ENCODE measurements around the gene PRLH. TPM values are rescaled to one million over a fixed set of nuclear protein-coding genes. Genes with fewer than 3 reads are reported as not detected.
A peak's percentile ranks its signal among the peaks of the same experiment; 100 is the strongest.

Gene PRLH
- polyA plus RNA-seq, 2 donors: not detected

- peaks cover 3 to 6% of the 10 kb centered on the region in 2 donors for H3K4me1 ChIP-seq (ENCODE audit: control insufficient read depth in 2 of 2, insufficient read depth in 2 of 2, low read length in 1 of 2)
- H3K36me3 ChIP-seq (ENCODE audit: control insufficient read depth in 2 of 2, insufficient read depth in 2 of 2, low read length in 1 of 2): no peaks in the 10 kb centered on the region
- H3K27me3 ChIP-seq (ENCODE audit: control insufficient read depth in 1 of 2, insufficient read depth in 2 of 2, low read length in 2 of 2): no peaks in the 10 kb centered on the region
- H3K27ac ChIP-seq (ENCODE audit: low read depth in 2 of 2, low read length in 1 of 2): no peak overlapping the region
- H3K4me3 ChIP-seq (ENCODE audit: low read depth in 1 of 2, low read length in 2 of 2): no peak overlapping the region
- 75 to 82% methylated on average over 29 of the region's 29 CpGs for WGBS, 2 donors
- H3K9me3 ChIP-seq (ENCODE audit: control insufficient read depth in 2 of 2, insufficient read depth in 1 of 2, low read depth in 1 of 2, low read length in 1 of 2): no peaks in the 10 kb centered on the region
These were observed 28.2 kb upstream of the PRLH start for GRCh38 chr2:237538001-237538720.

- H3K36me3 ChIP-seq (ENCODE audit: control insufficient read depth in 2 of 2, insufficient read depth in 2 of 2, low read length in 1 of 2): no peaks in the 10 kb centered on the region
- H3K27ac ChIP-seq (ENCODE audit: low read depth in 2 of 2, low read length in 1 of 2): no peak overlapping the region
- WGBS, 2 donors: 84 to 92% methylated on average over 17 to 18 of the region's 18 CpGs
- no peaks in the 10 kb centered on the region for H3K9me3 ChIP-seq (ENCODE audit: control insufficient read depth in 2 of 2, insufficient read depth in 1 of 2, low read depth in 1 of 2, low read length in 1 of 2)
- H3K27me3 ChIP-seq (ENCODE audit: control insufficient read depth in 1 of 2, insufficient read depth in 2 of 2, low read length in 2 of 2): no peaks in the 10 kb centered on the region
- H3K4me1 ChIP-seq (ENCODE audit: control insufficient read depth in 2 of 2, insufficient read depth in 2 of 2, low read length in 1 of 2): peaks cover 3 to 6% of the 10 kb centered on the region in 2 donors
- H3K4me3 ChIP-seq (ENCODE audit: low read depth in 1 of 2, low read length in 2 of 2): no peak overlapping the region
These were observed 27.5 kb upstream of the PRLH start for GRCh38 chr2:237538901-237539300.

DNA sequence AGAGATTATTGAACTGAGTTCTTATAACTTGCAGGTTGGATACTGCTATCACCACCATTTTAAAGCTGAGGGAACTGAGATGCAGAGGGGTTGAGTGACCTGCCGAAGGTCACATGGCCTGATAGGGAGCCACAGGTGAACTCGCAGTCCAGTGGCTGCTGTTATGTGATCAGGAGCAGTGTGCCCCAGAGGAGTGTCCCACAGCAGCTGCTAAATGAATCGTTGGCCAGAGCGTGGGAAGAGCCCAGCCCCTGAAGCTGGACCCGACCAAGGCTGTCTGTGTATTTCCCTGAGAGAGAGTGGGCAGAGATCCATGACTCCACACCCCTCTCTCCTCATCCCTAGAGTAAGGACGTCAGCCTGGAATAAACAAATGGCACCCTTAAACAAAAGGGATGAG, 26.7 kb upstream of the PRLH start:
- Histone ChIP-seq H3K9me3 (ENCODE audit: control insufficient read depth in 2 of 2, insufficient read depth in 1 of 2, low read depth in 1 of 2, low read length in 1 of 2) (no peaks in the 10 kb centered on the region), H3K4me3 (ENCODE audit: low read depth in 1 of 2, low read length in 2 of 2) (no peak overlapping the region), H3K4me1 (ENCODE audit: control insufficient read depth in 2 of 2, insufficient read depth in 2 of 2, low read length in 1 of 2) (peaks cover 3 to 6% of the 10 kb centered on the region in 2 donors), H3K36me3 (ENCODE audit: control insufficient read depth in 2 of 2, insufficient read depth in 2 of 2, low read length in 1 of 2) (no peaks in the 10 kb centered on the region), H3K27me3 (ENCODE audit: control insufficient read depth in 1 of 2, insufficient read depth in 2 of 2, low read length in 2 of 2) (no peaks in the 10 kb centered on the region), H3K27ac (ENCODE audit: low read depth in 2 of 2, low read length in 1 of 2) (no peak overlapping the region)
- 62 to 65% methylated on average over 6 of the region's 6 CpGs for WGBS, 2 donors

- WGBS, 2 donors: 81 to 87% methylated on average over 13 of the region's 13 CpGs
- no peaks in the 10 kb centered on the region for H3K27me3 ChIP-seq (ENCODE audit: control insufficient read depth in 1 of 2, insufficient read depth in 2 of 2, low read length in 2 of 2)
- H3K27ac ChIP-seq (ENCODE audit: low read depth in 2 of 2, low read length in 1 of 2): no peak overlapping the region
These were observed 26.1 kb upstream of the PRLH start for GRCh38 chr2:237540223-237540775.

DNA sequence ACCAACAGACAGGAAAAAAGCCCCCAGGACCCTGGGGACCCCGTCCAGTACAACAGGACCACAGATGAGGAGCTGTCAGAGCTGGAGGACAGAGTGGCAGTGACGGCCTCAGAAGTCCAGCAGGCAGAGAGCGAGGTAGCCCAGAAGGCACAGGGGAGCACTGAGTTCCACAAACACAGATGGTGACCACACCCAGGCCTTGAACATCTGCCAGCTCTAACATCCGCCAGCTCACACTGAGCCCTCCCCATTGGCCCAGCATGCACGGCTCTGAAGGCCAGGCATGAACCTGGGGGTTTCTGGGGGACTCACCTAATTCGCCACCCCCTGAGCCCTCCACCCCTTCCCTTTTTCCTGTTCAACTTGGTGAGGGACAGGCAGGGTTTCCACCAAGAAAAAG, 25.6 kb upstream of the PRLH start:
- Histone ChIP-seq H3K27ac (ENCODE audit: low read depth in 2 of 2, low read length in 1 of 2) (no peak overlapping the region), H3K4me3 (ENCODE audit: low read depth in 1 of 2, low read length in 2 of 2) (no peak overlapping the region), H3K9me3 (ENCODE audit: control insufficient read depth in 2 of 2, insufficient read depth in 1 of 2, low read depth in 1 of 2, low read length in 1 of 2) (no peaks in the 10 kb centered on the region), H3K36me3 (ENCODE audit: control insufficient read depth in 2 of 2, insufficient read depth in 2 of 2, low read length in 1 of 2) (no peaks in the 10 kb centered on the region), H3K4me1 (ENCODE audit: control insufficient read depth in 2 of 2, insufficient read depth in 2 of 2, low read length in 1 of 2) (peaks cover 3 to 6% of the 10 kb centered on the region in 2 donors), H3K27me3 (ENCODE audit: control insufficient read depth in 1 of 2, insufficient read depth in 2 of 2, low read length in 2 of 2) (no peaks in the 10 kb centered on the region)
- WGBS, 2 donors: 27 to 34% methylated on average over 6 of the region's 6 CpGs

More at GRCh38 chr2:237540223-237540775, 26.1 kb upstream of the PRLH start:
- Histone ChIP-seq H3K4me3 (ENCODE audit: low read depth in 1 of 2, low read length in 2 of 2) (no peak overlapping the region), H3K9me3 (ENCODE audit: control insufficient read depth in 2 of 2, insufficient read depth in 1 of 2, low read depth in 1 of 2, low read length in 1 of 2) (no peaks in the 10 kb centered on the region), H3K36me3 (ENCODE audit: control insufficient read depth in 2 of 2, insufficient read depth in 2 of 2, low read length in 1 of 2) (no peaks in the 10 kb centered on the region), H3K4me1 (ENCODE audit: control insufficient read depth in 2 of 2, insufficient read depth in 2 of 2, low read length in 1 of 2) (peaks cover 3 to 6% of the 10 kb centered on the region in 2 donors)

GRCh38 chr2:237541243-237541642, 25.1 kb upstream of the PRLH start:
- Histone ChIP-seq H3K4me3 (ENCODE audit: low read depth in 1 of 2, low read length in 2 of 2) (no peak overlapping the region), H3K36me3 (ENCODE audit: control insufficient read depth in 2 of 2, insufficient read depth in 2 of 2, low read length in 1 of 2) (no peaks in the 10 kb centered on the region), H3K27me3 (ENCODE audit: control insufficient read depth in 1 of 2, insufficient read depth in 2 of 2, low read length in 2 of 2) (no peaks in the 10 kb centered on the region), H3K27ac (ENCODE audit: low read depth in 2 of 2, low read length in 1 of 2) (no peak overlapping the region), H3K9me3 (ENCODE audit: control insufficient read depth in 2 of 2, insufficient read depth in 1 of 2, low read depth in 1 of 2, low read length in 1 of 2) (no peaks in the 10 kb centered on the region), H3K4me1 (ENCODE audit: control insufficient read depth in 2 of 2, insufficient read depth in 2 of 2, low read length in 1 of 2) (peaks cover 3 to 6% of the 10 kb centered on the region in 2 donors)
- 70 to 82% methylated on average over 5 of the region's 5 CpGs for whole genome bisulfite sequencing, 2 donors

- no peak overlapping the region for H3K4me3 ChIP-seq (ENCODE audit: low read depth in 1 of 2, low read length in 2 of 2)
- H3K27ac ChIP-seq (ENCODE audit: low read depth in 2 of 2, low read length in 1 of 2): peak overlapping the region in 1 of 2 donors; percentile 18
- H3K27me3 ChIP-seq (ENCODE audit: control insufficient read depth in 1 of 2, insufficient read depth in 2 of 2, low read length in 2 of 2): no peaks in the 10 kb centered on the region
- 94 to 95% methylated on average over 18 of the region's 18 CpGs for WGBS, 2 donors
- H3K4me1 ChIP-seq (ENCODE audit: control insufficient read depth in 2 of 2, insufficient read depth in 2 of 2, low read length in 1 of 2): peaks cover 3 to 9% of the 10 kb centered on the region in 2 donors
- no peaks in the 10 kb centered on the region for H3K36me3 ChIP-seq (ENCODE audit: control insufficient read depth in 2 of 2, insufficient read depth in 2 of 2, low read length in 1 of 2)
- no peaks in the 10 kb centered on the region for H3K9me3 ChIP-seq (ENCODE audit: control insufficient read depth in 2 of 2, insufficient read depth in 1 of 2, low read depth in 1 of 2, low read length in 1 of 2)
These were observed 24.2 kb upstream of the PRLH start for GRCh38 chr2:237542001-237542704.

GRCh38 chr2:237546040-237546875, 20.1 kb upstream of the PRLH start:
- Histone ChIP-seq H3K9me3 (ENCODE audit: control insufficient read depth in 2 of 2, insufficient read depth in 1 of 2, low read depth in 1 of 2, low read length in 1 of 2) (no peaks in the 10 kb centered on the region), H3K36me3 (ENCODE audit: control insufficient read depth in 2 of 2, insufficient read depth in 2 of 2, low read length in 1 of 2) (no peaks in the 10 kb centered on the region), H3K4me3 (ENCODE audit: low read depth in 1 of 2, low read length in 2 of 2) (no peak overlapping the region), H3K4me1 (ENCODE audit: control insufficient read depth in 2 of 2, insufficient read depth in 2 of 2, low read length in 1 of 2) (peaks cover 3 to 7% of the 10 kb centered on the region in 2 donors), H3K27me3 (ENCODE audit: control insufficient read depth in 1 of 2, insufficient read depth in 2 of 2, low read length in 2 of 2) (no peaks in the 10 kb centered on the region), H3K27ac (ENCODE audit: low read depth in 2 of 2, low read length in 1 of 2) (no peak overlapping the region)
- WGBS, 2 donors: 76 to 77% methylated on average over 8 of the region's 8 CpGs

DNA sequence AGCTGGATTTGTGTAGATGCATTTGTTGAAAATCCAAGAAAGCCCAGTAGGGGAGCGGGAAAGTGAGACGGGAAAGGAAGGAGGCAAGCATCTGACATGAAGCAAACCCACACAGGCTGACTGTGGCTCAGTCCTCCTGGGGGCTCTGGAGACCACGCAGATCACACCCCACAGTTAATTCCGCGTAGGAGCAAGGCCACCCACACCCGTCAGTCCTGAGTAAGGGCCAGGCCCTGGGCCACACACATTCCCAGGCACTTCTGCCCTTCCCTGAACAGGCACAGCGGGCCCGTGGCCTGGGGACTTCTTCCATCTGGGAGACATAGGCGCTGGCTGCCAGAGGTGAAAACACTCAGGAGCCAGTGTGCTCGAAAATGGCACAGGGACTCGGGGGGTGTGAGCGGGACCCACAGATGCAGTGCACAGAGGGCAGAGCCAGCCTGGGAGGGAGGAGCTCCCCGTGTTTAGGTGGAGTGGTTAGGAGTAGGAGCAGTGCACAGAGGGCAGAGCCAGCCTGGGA, 19.4 kb upstream of the PRLH start:
- no peaks in the 10 kb centered on the region for H3K9me3 ChIP-seq (ENCODE audit: control insufficient read depth in 2 of 2, insufficient read depth in 1 of 2, low read depth in 1 of 2, low read length in 1 of 2)
- H3K4me1 ChIP-seq (ENCODE audit: control insufficient read depth in 2 of 2, insufficient read depth in 2 of 2, low read length in 1 of 2): peaks cover 2 to 7% of the 10 kb centered on the region in 2 donors
- no peaks in the 10 kb centered on the region for H3K36me3 ChIP-seq (ENCODE audit: control insufficient read depth in 2 of 2, insufficient read depth in 2 of 2, low read length in 1 of 2)
- H3K27ac ChIP-seq (ENCODE audit: low read depth in 2 of 2, low read length in 1 of 2): no peak overlapping the region
- H3K27me3 ChIP-seq (ENCODE audit: control insufficient read depth in 1 of 2, insufficient read depth in 2 of 2, low read length in 2 of 2): no peaks in the 10 kb centered on the region
- 69 to 77% methylated on average over 13 of the region's 13 CpGs for WGBS, 2 donors
- no peak overlapping the region for H3K4me3 ChIP-seq (ENCODE audit: low read depth in 1 of 2, low read length in 2 of 2)

All from esophagus (tissue), 2 donors.